ENCODE measurements around the gene COX15. TPM values are rescaled to one million over a fixed set of nuclear protein-coding genes. Genes with fewer than 3 reads are reported as not detected.

COX15 gene
- total RNA-seq, 2 experiments from 2014 or later = 39.2 to 42.0 TPM

- Mint-ChIP-seq H3K27ac (no peak overlapping the region), H3K9me3 (no peaks in the 10 kb centered on the region), H3K4me1 (peaks cover 8% of the 10 kb centered on the region), H3K4me3 (no peak overlapping the region), H3K36me3 (peaks cover 4% of the 10 kb centered on the region), H3K27me3 (no peaks in the 10 kb centered on the region)
- DNase-seq = peak; percentile 12
Observed at GRCh38 chr10:99711129-99711719, 20.7 kb downstream of the COX15 start.

- Mint-ChIP-seq H3K27ac (peak overlapping the region; percentile 38), H3K4me1 (peaks cover 8% of the 10 kb centered on the region), H3K4me3 (no peak overlapping the region), H3K36me3 (peaks cover 6% of the 10 kb centered on the region), H3K9me3 (no peaks in the 10 kb centered on the region), H3K27me3 (no peaks in the 10 kb centered on the region)
- DNase-seq = no peak
Observed at GRCh38 chr10:99709480-99710229, 22.3 kb downstream of the COX15 start.

- Mint-ChIP-seq H3K27me3 (no peaks in the 10 kb centered on the region), H3K27ac (no peak overlapping the region), H3K4me3 (no peak overlapping the region), H3K4me1 (peaks cover 8% of the 10 kb centered on the region), H3K36me3 (peaks cover 3% of the 10 kb centered on the region), H3K9me3 (no peaks in the 10 kb centered on the region)
- DNase-seq = no peak
Observed at GRCh38 chr10:99708428-99709012, 23.4 kb downstream of the COX15 start.

GRCh38 chr10:99700649-99701048 is 31.3 kb downstream of the COX15 start:
- Mint-ChIP-seq H3K4me1 (no peaks in the 10 kb centered on the region), H3K9me3 (no peaks in the 10 kb centered on the region), H3K27me3 (no peaks in the 10 kb centered on the region), H3K27ac (no peak overlapping the region), H3K36me3 (peaks cover 3% of the 10 kb centered on the region), H3K4me3 (no peak overlapping the region)
- DNase-seq = no peak

DNA sequence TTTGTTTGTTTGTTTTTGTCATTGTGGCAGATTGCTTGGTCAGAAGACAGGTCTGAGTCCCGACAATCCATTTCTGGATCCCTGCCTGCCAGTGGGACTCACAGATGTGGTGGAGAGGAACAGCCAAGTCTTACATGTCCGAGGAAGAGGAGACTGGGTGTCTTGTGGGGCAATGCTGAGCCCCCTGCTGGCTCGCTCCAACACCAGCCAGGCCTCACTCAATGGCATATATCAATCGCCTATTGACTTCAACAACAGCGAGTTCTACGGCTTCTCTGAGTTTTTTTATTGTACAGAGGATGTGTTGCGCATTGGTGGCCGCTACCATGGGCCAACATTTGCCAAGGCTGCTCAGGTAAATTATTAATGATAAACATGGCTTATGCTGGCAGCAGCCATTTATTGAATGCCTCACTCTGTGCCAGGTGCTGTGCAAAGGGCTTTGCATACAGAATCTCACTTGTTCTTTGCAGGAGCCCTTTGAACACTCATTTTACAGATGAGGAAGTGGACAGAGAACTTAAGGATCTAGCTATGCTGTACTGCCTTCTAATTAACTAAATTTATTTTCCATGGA is 33.3 kb downstream of the COX15 start:
- H3K9me3 Mint-ChIP-seq = no peaks in the 10 kb centered on the region
- H3K4me3 Mint-ChIP-seq = no peak overlapping the region
- H3K27ac Mint-ChIP-seq = no peak overlapping the region
- H3K36me3 Mint-ChIP-seq = peaks cover 1% of the 10 kb centered on the region
- DNase-seq = no peak
- H3K4me1 Mint-ChIP-seq = no peaks in the 10 kb centered on the region
- H3K27me3 Mint-ChIP-seq = no peaks in the 10 kb centered on the region

DNA sequence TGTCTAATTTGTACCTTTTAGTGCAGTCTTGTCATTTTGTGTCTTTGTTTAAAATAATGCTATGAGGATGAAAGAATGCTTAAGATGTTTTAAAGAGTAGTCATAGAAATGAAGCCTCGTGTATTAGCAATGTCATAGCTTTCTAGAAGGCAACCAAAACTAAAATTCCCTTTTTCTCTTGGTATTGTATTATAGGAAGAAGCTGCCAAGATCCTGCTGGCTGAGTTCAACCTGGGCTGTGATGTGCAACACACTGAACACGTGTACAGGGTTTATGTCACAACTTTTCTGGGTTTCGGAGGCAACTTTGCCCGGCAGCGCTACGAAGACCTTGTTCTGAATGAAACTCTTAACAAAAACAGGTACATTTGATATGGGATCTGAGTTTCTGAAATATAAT is 36.2 kb downstream of the COX15 start:
- no peak for DNase-seq
- no peak overlapping the region for H3K27ac Mint-ChIP-seq
- no peaks in the 10 kb centered on the region for H3K27me3 Mint-ChIP-seq
- H3K36me3 Mint-ChIP-seq = peaks cover 1% of the 10 kb centered on the region
- no peak overlapping the region for H3K4me3 Mint-ChIP-seq
- H3K9me3 Mint-ChIP-seq = no peaks in the 10 kb centered on the region
- no peaks in the 10 kb centered on the region for H3K4me1 Mint-ChIP-seq

GRCh38 chr10:99693933-99694583 is 37.9 kb downstream of the COX15 start:
- Mint-ChIP-seq H3K36me3 (peaks cover 3% of the 10 kb centered on the region), H3K27me3 (no peaks in the 10 kb centered on the region), H3K4me3 (no peak overlapping the region), H3K4me1 (no peaks in the 10 kb centered on the region), H3K27ac (no peak overlapping the region), H3K9me3 (no peaks in the 10 kb centered on the region)
- DNase-seq = no peak

- Mint-ChIP-seq H3K4me3 (no peak overlapping the region), H3K36me3 (peaks cover 6% of the 10 kb centered on the region), H3K9me3 (no peaks in the 10 kb centered on the region), H3K4me1 (no peaks in the 10 kb centered on the region), H3K27me3 (no peaks in the 10 kb centered on the region), H3K27ac (no peak overlapping the region)
- no peak for DNase-seq
Observed at GRCh38 chr10:99689461-99689860, 42.5 kb downstream of the COX15 start.

GRCh38 chr10:99685597-99685967 is 46.3 kb downstream of the COX15 start:
- no peak overlapping the region for H3K27ac Mint-ChIP-seq
- H3K27me3 Mint-ChIP-seq = no peaks in the 10 kb centered on the region
- H3K4me3 Mint-ChIP-seq = no peak overlapping the region
- no peak for DNase-seq
- peaks cover 6% of the 10 kb centered on the region for H3K36me3 Mint-ChIP-seq
- no peaks in the 10 kb centered on the region for H3K4me1 Mint-ChIP-seq
- no peaks in the 10 kb centered on the region for H3K9me3 Mint-ChIP-seq

DNA sequence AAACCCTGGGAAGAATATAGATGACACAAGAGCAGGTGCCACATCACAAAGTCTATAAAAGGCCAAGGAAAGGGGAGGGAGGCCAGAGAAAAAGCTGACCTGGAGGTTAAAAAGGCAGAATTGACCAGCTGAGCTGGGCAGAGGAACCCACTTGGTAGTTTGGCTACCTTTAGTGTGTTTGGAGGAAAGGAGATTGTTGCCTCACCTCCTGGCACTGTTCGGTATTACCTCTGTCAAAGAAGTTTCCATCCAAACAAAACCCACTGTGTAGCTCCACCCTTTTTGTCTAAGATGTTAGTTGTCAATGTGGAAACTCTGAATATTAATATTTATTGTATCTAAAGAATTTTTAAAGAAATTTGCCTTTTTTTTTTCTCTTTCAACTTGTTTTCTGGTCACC is 49.2 kb downstream of the COX15 start:
- DNase-seq = no peak
- no peaks in the 10 kb centered on the region for H3K4me1 Mint-ChIP-seq
- no peak overlapping the region for H3K27ac Mint-ChIP-seq
- H3K27me3 Mint-ChIP-seq = no peaks in the 10 kb centered on the region
- peaks cover 2% of the 10 kb centered on the region for H3K36me3 Mint-ChIP-seq
- no peak overlapping the region for H3K4me3 Mint-ChIP-seq
- H3K9me3 Mint-ChIP-seq = no peaks in the 10 kb centered on the region

Other genes starting within 250 kb of the COX15 start
- gene NKX2-3, start 199.2 kb downstream of the COX15 start, total RNA-seq = not detected
- 10 to 100 TPM; 51.9 to 54.9 TPM for gene SLC25A28, start 111.7 kb downstream of the COX15 start, total RNA-seq
- 1 to 10 TPM; 4.4 to 5.2 TPM for gene ENTPD7, start 72.6 kb downstream of the COX15 start, total RNA-seq
- 10 to 100 TPM; 36.1 to 38.1 TPM for gene CUTC, start 107 bp upstream of the COX15 start, total RNA-seq
- under 1 TPM; 0.70 to 0.99 TPM for gene ABCC2, start 50.5 kb upstream of the COX15 start, total RNA-seq

Measured in activated naive CD8-positive, alpha-beta T cell treated with anti-CD3 and anti-CD28 coated beads for 36 hours (primary cell).